Stimulated activated CD4-positive, alpha-beta T cell treated with anti-CD3 and anti-CD28 coated beads, TNF-alpha, amount 100 ng/mL, for 48 hours (primary cell): ENCODE data around the gene TNFSF4.
"Not testable (repeated sequence)": the region's sequence is repeated elsewhere in the genome, so short reads cannot be mapped to it uniquely, and the experiment has no call there.

Experiments
- DNase-seq, 3 donors: peaks; one replicate each; pipeline ENCODE4 v3.0.0-alpha.2; 2020; ENCODE audit warnings: low read depth in 3 of 3

Gene TNFSF4

GRCh38 chr1:173163222-173163621 lies 43.9 kb downstream of the TNFSF4 start:
- DNase-seq = no peak

- DNase-seq = no peak
Observed at GRCh38 chr1:173162601-173163000, 44.5 kb downstream of the TNFSF4 start.

GRCh38 chr1:173161510-173162221 lies 45.5 kb downstream of the TNFSF4 start:
- DNase-seq = no peak

- not testable (repeated sequence) for DNase-seq
Observed at GRCh38 chr1:173153964-173154363, 53.2 kb downstream of the TNFSF4 start.

GRCh38 chr1:173153503-173153902 lies 53.6 kb downstream of the TNFSF4 start:
- no peak for DNase-seq

- no peak for DNase-seq
Observed at GRCh38 chr1:173152598-173152997, 54.5 kb downstream of the TNFSF4 start.

- DNase-seq = no peak
Observed at GRCh38 chr1:173150795-173151194, 56.3 kb downstream of the TNFSF4 start.

GRCh38 chr1:173149887-173150286 lies 57.2 kb downstream of the TNFSF4 start:
- DNase-seq = peak in 2 of 3 donors; percentile 1

- no peak for DNase-seq
Observed at GRCh38 chr1:173148971-173149370, 58.2 kb downstream of the TNFSF4 start.

- no peak for DNase-seq
Observed at GRCh38 chr1:173148545-173148944, 58.6 kb downstream of the TNFSF4 start.

- DNase-seq = no peak
Observed at GRCh38 chr1:173140733-173141132, 66.4 kb downstream of the TNFSF4 start.

GRCh38 chr1:173139706-173140105 lies 67.4 kb downstream of the TNFSF4 start:
- DNase-seq = no peak

GRCh38 chr1:173137107-173137706 lies 69.9 kb downstream of the TNFSF4 start:
- no peak for DNase-seq

- no peak for DNase-seq
Observed at GRCh38 chr1:173134800-173135199, 72.3 kb downstream of the TNFSF4 start.

GRCh38 chr1:173134029-173134428 lies 73.1 kb downstream of the TNFSF4 start:
- no peak for DNase-seq
